ENCODE measurements around the gene TEX2.
"Not testable (repeated sequence)": the region's sequence is repeated elsewhere in the genome, so short reads cannot be mapped to it uniquely, and the experiment has no call there.

The TEX2 gene

GRCh38 chr17:64208656-64209055 is 54.4 kb downstream of the TEX2 start:
- DNase-seq: not testable (repeated sequence)

GRCh38 chr17:64205804-64206203 is 57.3 kb downstream of the TEX2 start:
- DNase-seq: no peak

GRCh38 chr17:64203630-64204029 is 59.4 kb downstream of the TEX2 start:
- no peak for DNase-seq

GRCh38 chr17:64202683-64203344 is 60.2 kb downstream of the TEX2 start:
- no peak for DNase-seq

- no peak for DNase-seq
Measured at GRCh38 chr17:64200080-64201032, 62.7 kb downstream of the TEX2 start.

- DNase-seq: no peak
Measured at GRCh38 chr17:64198331-64199090, 64.5 kb downstream of the TEX2 start.

GRCh38 chr17:64196601-64197000 is 66.5 kb downstream of the TEX2 start:
- no peak for DNase-seq

GRCh38 chr17:64193561-64193960 is 69.5 kb downstream of the TEX2 start:
- no peak for DNase-seq

- DNase-seq: no peak
Measured at GRCh38 chr17:64192589-64192988, 70.5 kb downstream of the TEX2 start.

GRCh38 chr17:64190472-64190871 is 72.6 kb downstream of the TEX2 start:
- DNase-seq: no peak

GRCh38 chr17:64188088-64188487 is 75.0 kb downstream of the TEX2 start:
- DNase-seq: no peak

GRCh38 chr17:64187093-64187895 is 75.8 kb downstream of the TEX2 start:
- no peak for DNase-seq

- DNase-seq: no peak
Measured at GRCh38 chr17:64186171-64187092, 76.6 kb downstream of the TEX2 start.

- DNase-seq: not testable (repeated sequence)
Measured at GRCh38 chr17:64185557-64185956, 77.5 kb downstream of the TEX2 start.

- DNase-seq: no peak
Measured at GRCh38 chr17:64185101-64185500, 78.0 kb downstream of the TEX2 start.

GRCh38 chr17:64183815-64184214 is 79.2 kb downstream of the TEX2 start:
- no peak for DNase-seq

- DNase-seq: no peak
Measured at GRCh38 chr17:64182325-64183012, 80.6 kb downstream of the TEX2 start.

- no peak for DNase-seq
Measured at GRCh38 chr17:64180089-64181073, 82.7 kb downstream of the TEX2 start.

GRCh38 chr17:64179024-64179423 is 84.0 kb downstream of the TEX2 start:
- not testable (repeated sequence) for DNase-seq

All from effector CD8-positive, alpha-beta T cell (primary cell).